ENCODE measurements around the gene SH3BGRL. TPM values are rescaled to one million over a fixed set of nuclear protein-coding genes. Genes with fewer than 3 reads are reported as not detected.
"Not testable (repeated sequence)": the region's sequence is repeated elsewhere in the genome, so short reads cannot be mapped to it uniquely, and the experiment has no call there.

SH3BGRL gene
- total and polyA plus RNA-seq, 2 of the 13 experiments (the other 11 are each of a cell fraction or from before 2014, with no cell fraction given): 8.9 to 11.4 TPM

DNA sequence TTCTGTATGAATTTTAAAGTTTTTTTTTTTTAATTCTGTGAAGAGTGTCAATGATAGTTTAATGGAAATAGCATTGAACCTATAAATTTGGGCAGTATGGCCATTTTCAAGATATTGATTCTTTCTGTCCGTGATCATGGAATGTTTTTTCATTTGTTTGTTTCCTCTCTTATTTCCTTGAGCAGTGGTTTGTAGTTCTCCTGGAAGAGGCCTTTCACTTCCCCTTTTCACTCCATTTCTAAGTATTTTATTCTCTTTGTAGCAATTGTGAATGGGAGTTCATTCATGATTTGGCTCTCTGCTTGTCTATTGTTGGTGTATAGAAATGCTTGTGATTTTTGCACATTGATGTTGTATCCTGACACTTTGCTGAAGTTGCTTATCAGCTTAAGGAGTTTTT lies 129.8 kb downstream of the SH3BGRL start:
- BruUV-seq (replicated peaks); H3K9me3 ChIP-seq (ENCODE audit: low read length); H3K4me2 ChIP-seq (ENCODE audit: low read depth, low read length); FAIRE-seq; H4K20me1 ChIP-seq (ENCODE audit: insufficient read depth, low read length); H3K79me2 ChIP-seq (ENCODE audit: insufficient read depth, low read length); H3K4me1 ChIP-seq (ENCODE audit: insufficient read depth, low read length); H3K4me3 ChIP-seq (replicated peaks in 1 of 3; ENCODE audit: insufficient read depth in 1 of 3, low read depth in 2 of 3, low read length in 3 of 3); H3K27me3 ChIP-seq (ENCODE audit: control insufficient read depth in 1 of 2, insufficient read depth in 2 of 2, low read length in 2 of 2); H2AFZ ChIP-seq (ENCODE audit: low read length); DNase-seq (ENCODE audit: low spot score); CTCF ChIA-PET (ENCODE audit: low intra/inter-chr PET ratio, low total read pairs); ATAC-seq; in situ Hi-C loops (cut with HindIII; ENCODE audit: extremely low pct_ligation_motif_present, low pct_unique_long_range_greater_than_20kb); H3K27ac ChIP-seq (ENCODE audit: extremely low read length, insufficient read depth, low read length); H3K36me3 ChIP-seq (replicated peaks in 1 of 2; ENCODE audit: control insufficient read depth in 1 of 2, insufficient read depth in 2 of 2, low read length in 2 of 2); H3K9ac ChIP-seq (ENCODE audit: insufficient read depth, low read depth, low read length); POLR2A ChIA-PET; intact Hi-C loops (cut with micrococcal nuclease; ENCODE audit: unreplicated experiment): not testable (repeated sequence)
- WGBS (ENCODE audit: low lambda C conversion rate): 0% methylated on average over 1 of the region's 1 CpG

DNA sequence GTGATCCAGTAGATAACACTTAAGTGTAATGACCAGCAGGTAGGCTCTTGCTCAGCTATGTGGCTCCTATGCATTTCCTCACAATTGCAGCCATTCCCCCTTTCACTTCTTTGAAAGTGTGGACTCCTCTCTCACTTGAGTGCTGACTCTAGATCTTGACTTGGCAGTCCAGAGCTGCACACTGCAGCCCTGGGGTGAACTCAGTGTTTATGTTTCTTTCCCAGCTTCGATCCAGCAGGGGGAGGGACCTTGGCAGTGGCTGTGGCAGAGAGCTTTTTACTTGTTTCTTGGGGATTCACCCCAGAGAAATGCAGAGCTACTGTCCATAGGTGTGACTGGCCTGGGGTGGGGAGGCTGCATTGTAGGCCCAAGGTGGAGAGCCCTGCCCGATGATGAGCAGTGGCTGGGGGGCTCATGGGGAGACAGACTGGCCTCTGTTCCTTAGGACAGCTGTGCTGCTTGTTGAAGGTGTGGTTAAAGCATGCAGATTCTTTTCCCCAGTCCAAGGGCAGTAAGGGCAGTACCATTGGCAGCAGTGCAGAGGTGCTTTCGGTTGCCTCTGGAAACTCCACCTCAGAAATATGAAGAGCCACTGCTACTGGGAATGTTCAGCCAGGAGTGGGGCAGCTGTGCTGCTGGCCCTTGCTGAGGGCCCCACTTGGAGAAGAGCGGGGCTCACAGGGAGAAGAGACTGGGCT lies 134.7 kb downstream of the SH3BGRL start:
- Histone ChIP-seq H4K20me1 (ENCODE audit: insufficient read depth, low read length) (no peaks in the 10 kb centered on the region), H3K9me3 (ENCODE audit: low read length) (no peaks in the 10 kb centered on the region), H3K9ac (ENCODE audit: insufficient read depth, low read depth, low read length) (no peak overlapping the region), H3K36me3 (replicated peaks in 1 of 2; ENCODE audit: control insufficient read depth in 1 of 2, insufficient read depth in 2 of 2, low read length in 2 of 2) (no peaks in the 10 kb centered on the region), H3K27me3 (ENCODE audit: control insufficient read depth in 1 of 2, insufficient read depth in 2 of 2, low read length in 2 of 2) (no peaks in the 10 kb centered on the region), H3K79me2 (ENCODE audit: insufficient read depth, low read length) (no peaks in the 10 kb centered on the region), H3K4me1 (ENCODE audit: insufficient read depth, low read length) (no peaks in the 10 kb centered on the region), H3K4me3 (replicated peaks in 1 of 3; ENCODE audit: insufficient read depth in 1 of 3, low read depth in 2 of 3, low read length in 3 of 3) (no peak overlapping the region), H3K4me2 (ENCODE audit: low read depth, low read length) (no peak overlapping the region), H2AFZ (ENCODE audit: low read length) (no peak overlapping the region), H3K27ac (ENCODE audit: extremely low read length, insufficient read depth, low read length) (no peak overlapping the region)
- intact Hi-C loops (cut with micrococcal nuclease; ENCODE audit: unreplicated experiment): no loop called here
- ATAC-seq: no peak
- FAIRE-seq: no peak
- in situ Hi-C loops (cut with HindIII; ENCODE audit: extremely low pct_ligation_motif_present, low pct_unique_long_range_greater_than_20kb): no loop called here
- 13% methylated on average over 1 of the region's 4 CpGs for WGBS (ENCODE audit: low lambda C conversion rate)
- DNase-seq (ENCODE audit: low spot score): no peak
- no TSS peak for BruUV-seq (replicated peaks)
- ChIA-PET CTCF (ENCODE audit: low intra/inter-chr PET ratio, low total read pairs) (no interaction called here), POLR2A (no interaction called here)
- TF ChIP-seq TAF15 (IDR thresholded peaks at IDR 0.05; ENCODE audit: low read depth, low read length, poor library complexity, severe bottlenecking): no peak
- TF ChIP-seq, protein P1, sequence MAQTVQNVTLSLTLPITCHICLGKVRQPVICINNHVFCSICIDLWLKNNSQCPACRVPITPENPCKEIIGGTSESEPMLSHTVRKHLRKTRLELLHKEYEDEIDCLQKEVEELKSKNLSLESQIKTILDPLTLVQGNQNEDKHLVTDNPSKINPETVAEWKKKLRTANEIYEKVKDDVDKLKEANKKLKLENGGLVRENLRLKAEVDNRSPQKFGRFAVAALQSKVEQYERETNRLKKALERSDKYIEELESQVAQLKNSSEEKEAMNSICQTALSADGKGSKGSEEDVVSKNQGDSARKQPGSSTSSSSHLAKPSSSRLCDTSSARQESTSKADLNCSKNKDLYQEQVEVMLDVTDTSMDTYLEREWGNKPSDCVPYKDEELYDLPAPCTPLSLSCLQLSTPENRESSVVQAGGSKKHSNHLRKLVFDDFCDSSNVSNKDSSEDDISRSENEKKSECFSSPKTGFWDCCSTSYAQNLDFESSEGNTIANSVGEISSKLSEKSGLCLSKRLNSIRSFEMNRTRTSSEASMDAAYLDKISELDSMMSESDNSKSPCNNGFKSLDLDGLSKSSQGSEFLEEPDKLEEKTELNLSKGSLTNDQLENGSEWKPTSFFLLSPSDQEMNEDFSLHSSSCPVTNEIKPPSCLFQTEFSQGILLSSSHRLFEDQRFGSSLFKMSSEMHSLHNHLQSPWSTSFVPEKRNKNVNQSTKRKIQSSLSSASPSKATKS (CRISPR knock-in tag; IDR thresholded peaks at IDR 0.05): no peak
- no peak for TF ChIP-seq HNRNPLL (IDR thresholded peaks at IDR 0.05; ENCODE audit: low read depth, low read length, poor library complexity, severe bottlenecking)
- TF ChIP-seq, protein P2, sequence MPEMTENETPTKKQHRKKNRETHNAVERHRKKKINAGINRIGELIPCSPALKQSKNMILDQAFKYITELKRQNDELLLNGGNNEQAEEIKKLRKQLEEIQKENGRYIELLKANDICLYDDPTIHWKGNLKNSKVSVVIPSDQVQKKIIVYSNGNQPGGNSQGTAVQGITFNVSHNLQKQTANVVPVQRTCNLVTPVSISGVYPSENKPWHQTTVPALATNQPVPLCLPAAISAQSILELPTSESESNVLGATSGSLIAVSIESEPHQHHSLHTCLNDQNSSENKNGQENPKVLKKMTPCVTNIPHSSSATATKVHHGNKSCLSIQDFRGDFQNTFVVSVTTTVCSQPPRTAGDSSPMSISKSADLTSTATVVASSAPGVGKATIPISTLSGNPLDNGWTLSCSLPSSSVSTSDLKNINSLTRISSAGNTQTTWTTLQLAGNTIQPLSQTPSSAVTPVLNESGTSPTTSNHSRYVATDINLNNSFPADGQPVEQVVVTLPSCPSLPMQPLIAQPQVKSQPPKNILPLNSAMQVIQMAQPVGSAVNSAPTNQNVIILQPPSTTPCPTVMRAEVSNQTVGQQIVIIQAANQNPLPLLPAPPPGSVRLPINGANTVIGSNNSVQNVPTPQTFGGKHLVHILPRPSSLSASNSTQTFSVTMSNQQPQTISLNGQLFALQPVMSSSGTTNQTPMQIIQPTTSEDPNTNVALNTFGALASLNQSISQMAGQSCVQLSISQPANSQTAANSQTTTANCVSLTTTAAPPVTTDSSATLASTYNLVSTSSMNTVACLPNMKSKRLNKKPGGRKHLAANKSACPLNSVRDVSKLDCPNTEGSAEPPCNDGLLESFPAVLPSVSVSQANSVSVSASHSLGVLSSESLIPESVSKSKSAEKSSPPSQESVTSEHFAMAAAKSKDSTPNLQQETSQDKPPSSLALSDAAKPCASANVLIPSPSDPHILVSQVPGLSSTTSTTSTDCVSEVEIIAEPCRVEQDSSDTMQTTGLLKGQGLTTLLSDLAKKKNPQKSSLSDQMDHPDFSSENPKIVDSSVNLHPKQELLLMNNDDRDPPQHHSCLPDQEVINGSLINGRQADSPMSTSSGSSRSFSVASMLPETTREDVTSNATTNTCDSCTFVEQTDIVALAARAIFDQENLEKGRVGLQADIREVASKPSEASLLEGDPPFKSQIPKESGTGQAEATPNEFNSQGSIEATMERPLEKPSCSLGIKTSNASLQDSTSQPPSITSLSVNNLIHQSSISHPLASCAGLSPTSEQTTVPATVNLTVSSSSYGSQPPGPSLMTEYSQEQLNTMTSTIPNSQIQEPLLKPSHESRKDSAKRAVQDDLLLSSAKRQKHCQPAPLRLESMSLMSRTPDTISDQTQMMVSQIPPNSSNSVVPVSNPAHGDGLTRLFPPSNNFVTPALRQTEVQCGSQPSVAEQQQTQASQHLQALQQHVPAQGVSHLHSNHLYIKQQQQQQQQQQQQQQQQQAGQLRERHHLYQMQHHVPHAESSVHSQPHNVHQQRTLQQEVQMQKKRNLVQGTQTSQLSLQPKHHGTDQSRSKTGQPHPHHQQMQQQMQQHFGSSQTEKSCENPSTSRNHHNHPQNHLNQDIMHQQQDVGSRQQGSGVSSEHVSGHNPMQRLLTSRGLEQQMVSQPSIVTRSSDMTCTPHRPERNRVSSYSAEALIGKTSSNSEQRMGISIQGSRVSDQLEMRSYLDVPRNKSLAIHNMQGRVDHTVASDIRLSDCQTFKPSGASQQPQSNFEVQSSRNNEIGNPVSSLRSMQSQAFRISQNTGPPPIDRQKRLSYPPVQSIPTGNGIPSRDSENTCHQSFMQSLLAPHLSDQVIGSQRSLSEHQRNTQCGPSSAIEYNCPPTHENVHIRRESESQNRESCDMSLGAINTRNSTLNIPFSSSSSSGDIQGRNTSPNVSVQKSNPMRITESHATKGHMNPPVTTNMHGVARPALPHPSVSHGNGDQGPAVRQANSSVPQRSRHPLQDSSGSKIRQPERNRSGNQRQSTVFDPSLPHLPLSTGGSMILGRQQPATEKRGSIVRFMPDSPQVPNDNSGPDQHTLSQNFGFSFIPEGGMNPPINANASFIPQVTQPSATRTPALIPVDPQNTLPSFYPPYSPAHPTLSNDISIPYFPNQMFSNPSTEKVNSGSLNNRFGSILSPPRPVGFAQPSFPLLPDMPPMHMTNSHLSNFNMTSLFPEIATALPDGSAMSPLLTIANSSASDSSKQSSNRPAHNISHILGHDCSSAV (CRISPR knock-in tag; IDR thresholded peaks at IDR 0.05; ENCODE audit: borderline replicate concordance): no peak
- no peak for TF ChIP-seq SUZ12 (IDR thresholded peaks at IDR 0.05; ENCODE audit: low read depth, low read length)
- no peak for TF ChIP-seq EHMT2 (IDR thresholded peaks at IDR 0.05; ENCODE audit: borderline replicate concordance, low read depth, low read length)
- no peak for TF ChIP-seq RELA (CRISPR knock-in tag; IDR thresholded peaks at IDR 0.05)

Measured in HepG2 (cell line).